GM21367 (cell line): ENCODE data around the gene CSNK1E.

Experiments
- ATAC-seq: cut with Tn5 transposase; IDR thresholded peaks from one replicate; pipeline ENCODE4 v1.9.1; 2021; ENCODE audit not compliant: unreplicated experiment

The CSNK1E gene

DNA sequence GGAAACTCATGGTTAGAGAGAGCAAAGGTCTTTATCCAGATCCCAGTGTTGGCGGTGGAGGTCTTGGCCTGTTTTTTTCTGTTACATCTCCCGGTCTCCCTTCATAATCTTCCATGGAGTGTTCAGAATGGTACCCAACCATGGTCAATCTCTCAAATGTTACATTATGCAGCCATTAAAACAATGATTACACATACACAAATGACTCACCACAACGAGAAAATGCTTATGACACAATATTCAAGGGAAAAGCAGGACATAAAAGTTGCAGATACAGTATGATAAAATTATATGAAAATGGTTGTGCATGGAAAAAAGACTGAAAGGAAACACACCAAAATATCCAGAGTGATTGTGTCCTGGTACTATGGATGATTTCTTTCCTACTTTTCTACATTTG lies 17.8 kb upstream of the CSNK1E start:
- no peak for ATAC-seq

DNA sequence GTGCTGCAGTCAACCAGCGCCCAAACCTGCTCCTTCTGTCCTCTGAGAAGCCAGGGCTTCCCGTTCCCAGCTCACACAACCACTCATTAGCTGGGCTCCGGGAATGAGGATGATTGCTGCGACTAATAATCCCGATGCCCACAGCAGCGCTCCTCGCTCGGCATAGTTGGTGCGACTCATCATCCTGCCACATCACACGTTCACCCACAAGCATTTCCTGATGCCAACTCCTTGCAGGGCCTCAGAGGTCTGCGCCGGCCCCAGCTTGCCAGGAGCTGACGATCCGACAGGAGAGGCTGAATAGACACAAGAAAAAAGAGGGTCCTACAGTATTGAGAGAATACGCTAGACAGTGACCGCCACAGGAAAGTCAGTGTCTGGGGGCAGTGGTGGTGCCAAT lies 10.6 kb upstream of the CSNK1E start:
- no peak for ATAC-seq

DNA sequence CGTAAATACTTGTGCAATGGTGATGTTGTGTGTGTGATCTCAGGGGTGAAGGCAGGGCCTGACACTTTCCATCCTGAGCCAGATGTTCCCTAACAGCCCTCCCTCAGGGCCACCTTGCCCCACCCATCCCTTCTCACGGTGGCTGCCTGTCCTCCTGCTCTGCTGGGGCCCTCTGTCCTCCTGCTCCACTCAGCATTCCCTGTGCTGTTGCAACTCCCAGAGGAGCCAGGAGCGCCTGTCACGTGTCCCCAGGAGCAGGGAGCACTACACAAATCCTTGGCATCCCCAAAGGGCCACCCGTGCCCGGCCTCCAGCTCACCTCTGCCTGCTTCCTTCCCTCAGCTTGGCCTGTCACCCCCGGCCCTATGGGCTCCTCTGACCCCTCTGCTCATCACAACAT lies 10.2 kb upstream of the CSNK1E start:
- no peak for ATAC-seq

DNA sequence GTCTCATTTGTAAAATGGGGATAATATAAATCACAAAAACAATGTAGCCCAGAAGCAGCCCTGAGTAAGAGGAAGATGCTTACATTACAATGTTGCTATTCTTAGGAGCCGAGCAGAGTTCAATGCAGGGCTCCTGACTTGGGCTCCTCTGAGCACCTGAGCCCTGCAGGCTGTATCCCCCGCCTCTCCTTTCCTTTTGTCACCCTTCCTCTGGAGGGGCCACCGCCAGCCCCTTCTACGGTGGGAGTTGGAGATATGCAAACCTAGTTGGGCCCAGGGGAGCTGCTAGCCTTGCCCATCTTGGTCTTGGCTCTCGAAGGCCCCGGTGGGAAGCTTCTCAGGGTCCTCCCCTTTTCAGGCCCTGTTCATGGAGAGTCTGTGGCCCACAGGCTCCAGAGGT lies 8.4 kb upstream of the CSNK1E start:
- ATAC-seq, result no peak

DNA sequence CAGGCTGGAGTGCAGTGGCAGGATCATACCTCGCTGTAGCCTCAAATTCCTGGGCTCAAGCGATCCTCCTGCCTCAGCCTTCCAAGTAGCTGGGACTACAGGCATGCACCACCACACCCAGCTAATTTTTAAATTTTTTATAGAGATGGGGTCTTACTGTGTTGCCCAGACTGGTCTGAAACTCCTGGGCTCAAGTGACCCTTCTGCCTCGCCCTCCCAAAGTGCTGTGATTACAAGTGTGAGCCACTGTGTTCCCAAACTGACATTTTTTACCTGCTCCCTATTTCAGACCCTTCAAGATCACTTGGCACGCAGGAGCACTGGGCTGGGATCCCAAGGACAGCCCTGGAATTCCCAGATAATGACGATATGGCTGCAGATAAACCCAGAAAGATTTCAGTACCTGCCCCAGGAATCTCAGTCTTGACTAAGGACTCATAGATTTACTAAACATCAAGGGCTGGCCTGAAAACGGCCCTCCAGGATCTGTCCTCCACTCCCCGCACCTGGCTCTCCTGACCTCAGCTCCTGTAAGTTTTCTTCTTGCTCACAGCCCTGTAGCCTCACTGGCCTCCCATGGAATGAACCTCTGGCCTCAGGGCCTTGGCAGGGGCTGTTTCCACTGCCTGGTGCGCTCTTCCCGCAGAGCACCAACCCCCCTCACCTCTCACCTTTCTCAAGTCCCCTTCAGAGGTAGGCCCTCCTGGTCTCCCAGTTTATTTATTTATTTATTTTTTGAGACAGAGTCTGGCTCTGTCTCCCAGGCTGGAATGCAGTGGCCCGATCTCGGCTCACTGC lies 3.6 kb upstream of the CSNK1E start:
- no peak for ATAC-seq

DNA sequence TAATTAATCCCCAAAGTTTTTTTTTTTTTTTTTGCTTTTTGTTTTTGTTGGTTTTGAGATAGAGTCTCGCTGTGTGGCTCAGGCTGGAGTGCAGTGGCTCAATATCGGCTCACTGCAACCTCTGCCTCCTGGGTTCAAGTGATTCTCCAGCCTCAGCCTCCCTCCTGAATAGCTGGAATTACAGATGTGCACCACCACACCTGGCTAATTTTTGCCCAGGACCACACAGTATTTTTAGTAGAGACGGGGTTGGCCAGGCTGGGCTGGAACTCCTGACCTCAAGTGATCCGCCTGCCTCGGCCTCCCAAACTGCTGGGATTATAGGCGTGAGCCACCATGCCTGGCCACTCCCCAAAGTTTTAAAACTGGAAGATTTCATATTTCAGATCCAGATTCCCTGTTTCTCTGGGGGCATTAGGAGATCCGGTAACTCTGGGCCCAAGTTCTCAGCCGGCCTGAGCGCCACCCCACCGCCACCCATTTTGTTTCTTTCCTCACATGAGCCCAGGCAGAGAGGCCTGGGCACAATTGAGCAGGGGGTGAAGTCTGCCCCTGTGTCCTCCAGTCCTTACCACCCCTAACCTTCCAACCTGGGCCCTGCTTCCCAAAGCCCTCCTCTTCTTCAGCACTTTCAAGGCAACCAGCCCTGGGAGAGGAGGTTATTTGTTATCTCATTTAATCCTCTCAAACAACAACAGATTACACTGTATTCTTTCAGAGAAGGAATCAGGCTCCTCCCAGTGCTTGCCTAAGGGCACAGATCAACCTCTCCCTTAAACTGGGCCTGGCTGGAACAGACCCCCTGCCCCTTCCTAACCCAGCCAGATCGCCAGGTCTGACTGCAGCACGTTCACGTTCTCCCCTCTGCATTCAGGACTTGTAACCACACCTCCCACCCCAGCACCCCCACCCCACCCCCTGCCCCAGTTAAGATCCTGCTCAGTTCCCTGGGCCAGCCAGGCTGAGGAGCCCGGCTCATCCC lies 1.9 kb upstream of the CSNK1E start:
- ATAC-seq, result no peak

DNA sequence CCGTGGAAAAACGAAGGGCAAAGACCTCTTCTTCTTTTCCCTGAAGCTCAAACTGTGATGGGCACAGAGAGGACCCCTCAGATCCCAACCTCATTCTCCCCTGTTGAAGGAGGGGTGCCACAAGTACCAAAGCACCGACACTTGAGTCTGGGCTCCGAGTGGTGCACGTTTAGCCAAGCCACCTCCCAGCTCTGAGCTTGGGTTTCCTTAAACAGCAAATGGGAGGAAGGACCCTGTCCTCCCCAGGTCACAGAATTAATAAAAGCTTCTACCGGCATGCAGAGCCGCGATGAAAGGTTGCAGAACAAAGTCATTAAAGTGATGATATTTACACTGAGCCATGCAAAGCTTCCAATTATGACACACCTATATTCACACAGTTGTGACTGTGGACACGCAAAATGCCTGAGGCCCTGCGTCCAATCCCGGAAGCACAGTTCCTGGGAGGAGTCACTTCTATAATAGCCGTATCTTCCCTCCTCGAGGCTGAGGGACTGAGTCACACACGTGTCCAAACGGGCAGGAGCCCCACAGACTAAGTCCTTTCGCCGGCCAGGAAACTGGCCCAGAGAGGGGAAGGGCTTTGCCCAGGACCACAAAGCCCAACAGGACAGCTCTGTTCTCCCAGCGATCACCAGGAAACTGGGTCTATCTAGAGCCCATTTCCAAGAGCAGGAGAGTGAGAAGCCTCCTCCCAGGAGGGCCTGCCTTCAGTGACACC lies 922 bp upstream of the CSNK1E start:
- no peak for ATAC-seq

DNA sequence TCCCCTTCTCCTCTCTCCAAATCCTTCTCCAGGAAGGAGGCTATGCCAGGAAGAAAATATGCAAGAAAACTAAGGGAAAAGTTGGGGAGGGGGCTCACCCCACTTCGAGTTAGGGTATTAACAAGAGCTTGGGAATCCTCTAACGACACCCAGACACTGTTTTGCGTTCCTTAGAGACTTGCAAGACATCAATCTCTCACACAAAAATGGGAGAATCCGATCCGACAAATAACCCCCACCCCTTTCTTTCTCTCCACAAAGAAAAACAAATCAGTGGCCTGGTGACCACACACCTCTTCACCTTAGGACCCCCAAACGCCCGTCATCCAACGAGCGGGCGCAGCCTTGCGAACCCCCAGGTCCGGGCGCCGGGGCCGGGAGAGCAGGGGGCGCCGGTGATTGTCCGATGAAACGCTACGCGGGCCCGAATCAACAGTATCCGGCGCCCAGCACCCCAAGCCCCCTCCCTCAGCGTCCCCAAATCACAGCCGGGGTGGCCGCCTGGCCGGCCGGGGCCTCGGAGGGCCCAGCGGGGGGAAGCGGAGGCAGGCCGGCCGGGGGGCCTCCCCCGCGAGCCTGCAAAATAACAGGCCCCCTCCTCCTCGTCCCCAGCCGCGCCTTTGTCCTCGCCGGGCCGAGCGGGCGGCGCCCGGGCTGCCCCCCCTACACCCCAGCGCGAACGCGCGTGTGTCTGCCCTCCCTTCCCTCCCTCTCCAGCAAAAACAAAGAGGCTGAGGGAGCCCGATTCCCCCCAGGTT lies 690 bp downstream of the CSNK1E start:
- no peak for ATAC-seq

DNA sequence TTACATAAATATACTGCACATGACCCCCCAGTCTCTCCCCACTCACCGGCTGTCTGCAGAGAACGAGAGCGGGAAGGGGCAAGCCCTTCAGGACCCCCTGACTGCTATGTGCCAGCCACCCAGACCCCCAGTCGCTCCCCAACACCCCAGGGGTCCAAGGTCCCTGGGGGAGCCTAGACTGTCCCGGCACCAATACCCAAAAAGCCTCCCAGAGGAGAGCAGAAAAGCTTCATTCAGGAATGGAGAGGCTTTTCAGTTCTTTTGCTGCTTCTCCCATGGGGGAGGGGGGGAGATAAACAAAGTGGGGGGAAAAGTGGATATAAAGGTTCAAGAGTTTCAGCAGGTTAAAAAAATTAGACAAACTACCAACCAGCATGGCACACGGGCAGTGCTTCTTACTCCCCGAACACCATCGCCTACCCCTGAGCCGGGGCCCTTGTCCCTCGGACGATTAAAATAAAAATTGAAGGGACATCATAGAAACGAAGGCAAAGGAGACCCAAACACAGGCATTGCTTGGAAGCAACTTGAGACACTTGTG lies 1.3 kb downstream of the CSNK1E start:
- ATAC-seq, result no peak

DNA sequence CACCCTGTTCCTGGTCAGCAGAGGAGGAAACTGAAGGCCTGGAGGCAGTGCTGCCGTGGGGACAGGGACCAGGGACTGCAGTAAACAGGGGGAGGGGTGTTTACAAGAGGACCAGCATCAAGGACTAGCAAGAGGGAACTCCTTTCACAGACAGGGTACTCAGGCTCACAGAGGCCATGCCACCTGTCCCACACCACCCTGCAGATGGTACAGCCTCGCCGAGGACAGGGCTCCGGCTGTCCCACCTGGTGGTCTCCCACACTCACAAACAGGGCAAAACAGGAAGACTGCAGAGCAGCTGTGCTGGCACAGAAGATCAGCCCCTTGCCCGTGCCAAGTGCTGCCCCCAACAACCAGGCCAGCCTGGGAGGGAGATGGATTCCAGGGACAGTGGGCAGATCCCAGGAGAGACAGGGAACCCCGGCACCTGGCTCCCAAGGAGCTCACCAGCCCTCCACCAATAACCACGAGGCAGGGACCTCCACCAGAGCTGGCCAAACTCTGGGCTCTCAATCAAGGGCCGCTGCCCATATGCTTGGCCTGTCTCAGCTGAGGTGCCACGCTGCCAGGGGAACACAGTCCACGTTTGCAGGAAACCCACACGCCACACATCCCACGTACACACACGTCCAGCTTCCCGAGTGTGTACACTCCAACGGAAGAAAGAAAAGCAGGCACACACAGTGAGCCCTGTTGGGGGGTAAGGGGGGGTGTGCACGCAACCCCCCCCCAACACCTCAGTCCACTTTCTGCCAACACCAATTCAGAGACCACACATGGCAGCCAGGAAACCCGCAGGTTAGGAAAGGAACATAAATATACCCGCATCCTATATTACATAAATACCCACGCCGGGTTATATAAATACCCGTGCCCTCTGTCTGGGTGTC lies 2.1 kb downstream of the CSNK1E start:
- no peak for ATAC-seq

DNA sequence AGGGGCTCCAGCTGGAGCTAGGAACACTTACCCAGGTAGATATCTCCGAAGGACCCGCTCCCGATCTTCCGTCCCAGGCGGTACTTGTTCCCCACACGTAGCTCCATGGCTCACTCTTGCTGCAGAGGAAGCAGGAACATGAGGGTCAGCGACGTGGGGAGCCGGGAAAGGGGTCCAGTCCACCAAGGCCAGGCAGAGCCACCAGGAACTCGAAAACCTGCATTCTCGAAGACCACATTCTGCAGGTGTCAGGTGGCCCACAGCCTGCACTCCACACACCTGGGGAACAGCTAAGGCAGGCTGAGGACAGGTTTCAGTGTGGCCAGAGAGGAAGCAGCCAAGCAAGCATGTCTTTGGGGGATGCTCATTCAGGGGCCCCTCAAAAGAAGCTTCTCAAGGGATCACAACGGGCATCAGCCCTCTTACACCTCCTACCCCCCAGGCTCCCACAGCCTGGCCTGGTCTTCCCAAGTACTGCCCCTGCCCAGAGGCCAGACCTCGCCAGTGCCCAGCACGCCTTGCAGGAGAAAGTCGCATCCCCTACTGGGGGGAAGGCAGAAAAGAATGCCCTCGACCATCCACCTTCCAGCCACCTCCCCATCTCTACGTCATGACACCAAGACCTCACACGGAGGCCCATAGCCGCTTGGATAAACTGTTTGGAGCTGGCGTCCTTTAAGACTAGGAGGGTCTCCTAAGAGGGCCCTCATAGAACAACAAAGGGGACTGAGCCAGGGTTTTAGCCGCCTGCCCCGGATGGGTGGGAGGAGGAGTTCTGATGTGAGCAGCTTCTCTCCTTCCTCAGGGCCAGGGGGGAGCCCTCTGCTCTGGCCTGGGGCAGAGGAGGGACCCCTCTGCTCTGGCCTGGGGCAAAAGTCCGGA lies 2.9 kb downstream of the CSNK1E start:
- ATAC-seq, result no peak

DNA sequence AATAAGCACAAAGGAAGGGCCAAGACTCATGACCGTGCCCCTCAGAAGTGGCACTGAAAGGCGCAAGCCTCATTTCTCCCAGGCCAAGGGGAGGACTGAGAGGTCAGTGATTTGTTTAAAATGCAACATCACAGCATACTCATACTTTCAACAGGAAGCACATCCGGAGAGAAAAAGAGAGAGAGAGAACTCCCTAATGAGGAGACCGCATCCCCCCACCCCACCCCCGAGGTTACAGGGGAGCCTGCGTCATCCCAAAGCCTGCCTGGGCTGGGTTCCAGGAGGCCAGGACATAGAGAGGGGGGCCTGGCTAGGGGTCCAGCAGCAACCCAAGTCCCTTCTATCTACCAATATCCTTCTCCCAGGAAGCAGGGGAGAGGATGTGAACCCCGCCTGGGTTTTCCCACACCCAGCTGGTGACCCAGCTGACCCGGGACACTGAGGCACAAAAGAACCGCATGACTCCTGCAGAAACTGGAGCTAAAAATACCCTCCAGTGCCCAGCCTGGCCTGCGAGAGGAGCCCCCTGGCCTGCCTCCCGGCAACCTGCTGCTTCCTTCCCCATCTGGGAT lies 3.8 kb downstream of the CSNK1E start:
- ATAC-seq, result no peak

DNA sequence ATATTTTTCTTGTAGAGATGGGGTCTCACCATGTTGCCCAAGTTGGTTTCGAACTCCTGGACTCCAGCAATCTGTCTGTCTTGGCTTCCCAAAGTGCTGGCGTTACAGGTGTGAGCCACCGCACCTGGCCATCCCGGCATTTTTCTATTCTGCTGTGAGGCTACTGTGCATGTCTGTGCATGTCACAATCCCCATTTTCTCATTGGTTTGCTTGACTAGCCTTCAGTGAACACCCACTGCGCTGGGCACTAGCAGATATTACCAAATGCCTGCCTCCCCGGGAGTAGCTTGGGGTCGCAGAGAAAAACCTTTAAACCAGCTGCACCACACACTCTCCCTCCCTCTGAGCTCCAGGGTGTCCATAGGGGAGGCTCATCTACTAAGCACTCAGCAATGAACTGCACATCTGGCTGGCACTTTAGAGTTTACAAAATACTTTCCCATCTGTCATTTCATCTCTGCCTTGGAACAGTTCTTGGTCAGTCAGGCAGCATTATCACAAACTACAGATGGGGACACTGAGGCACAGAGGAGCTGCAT lies 4.9 kb downstream of the CSNK1E start:
- ATAC-seq, result no peak

DNA sequence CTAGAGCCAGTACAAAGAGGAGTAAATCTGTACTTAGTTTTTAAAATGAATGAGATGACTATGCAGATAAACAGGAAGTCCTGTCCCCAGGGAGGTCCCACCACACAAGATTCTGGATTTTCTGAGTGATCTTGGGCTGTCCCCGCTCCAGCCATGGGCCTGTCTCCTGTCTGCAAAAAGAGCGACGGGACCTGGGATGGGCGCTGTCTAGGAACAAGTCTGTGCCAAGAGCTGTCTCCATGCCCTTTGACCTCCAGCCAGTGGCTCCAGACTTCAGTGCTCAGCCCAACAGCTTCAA lies 6.0 kb downstream of the CSNK1E start:
- ATAC-seq, result no peak

DNA sequence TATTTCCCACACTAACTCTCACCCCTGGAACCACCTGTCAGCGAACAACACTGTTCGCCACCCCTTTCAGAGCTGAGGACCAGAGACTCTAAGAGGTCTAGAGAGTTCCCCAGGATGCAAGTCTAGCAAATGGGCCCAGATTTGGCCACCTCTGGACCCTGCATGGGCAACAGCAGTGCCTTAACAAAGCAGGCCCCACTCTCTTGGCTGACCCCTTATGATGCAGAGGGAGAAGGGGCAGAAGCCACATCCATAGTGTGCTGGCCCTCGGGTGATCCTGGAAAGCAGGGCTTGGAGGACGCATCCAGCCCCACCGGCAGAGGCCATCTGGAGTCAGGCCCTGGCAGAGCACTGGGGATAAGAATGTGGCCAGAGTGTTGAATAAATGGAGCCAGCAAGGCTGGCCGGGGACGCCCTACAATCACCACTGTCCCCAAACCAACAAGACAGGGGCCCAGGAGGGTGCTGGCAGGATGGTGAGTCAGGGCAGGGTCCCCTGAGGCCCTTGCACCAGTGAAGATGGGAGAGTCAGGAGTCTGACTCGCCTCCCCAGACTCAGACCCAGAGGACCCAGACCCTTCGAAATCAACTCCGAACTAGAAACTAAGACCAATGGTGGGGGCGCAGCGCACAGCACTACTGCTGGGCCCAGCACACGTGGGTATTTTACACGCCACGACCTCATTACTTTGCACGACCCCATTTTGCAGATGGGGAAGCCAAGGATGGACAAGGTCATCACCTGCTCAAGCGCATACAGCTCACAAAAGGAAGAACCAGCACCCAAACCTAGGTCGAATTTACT lies 6.5 kb downstream of the CSNK1E start:
- no peak for ATAC-seq

DNA sequence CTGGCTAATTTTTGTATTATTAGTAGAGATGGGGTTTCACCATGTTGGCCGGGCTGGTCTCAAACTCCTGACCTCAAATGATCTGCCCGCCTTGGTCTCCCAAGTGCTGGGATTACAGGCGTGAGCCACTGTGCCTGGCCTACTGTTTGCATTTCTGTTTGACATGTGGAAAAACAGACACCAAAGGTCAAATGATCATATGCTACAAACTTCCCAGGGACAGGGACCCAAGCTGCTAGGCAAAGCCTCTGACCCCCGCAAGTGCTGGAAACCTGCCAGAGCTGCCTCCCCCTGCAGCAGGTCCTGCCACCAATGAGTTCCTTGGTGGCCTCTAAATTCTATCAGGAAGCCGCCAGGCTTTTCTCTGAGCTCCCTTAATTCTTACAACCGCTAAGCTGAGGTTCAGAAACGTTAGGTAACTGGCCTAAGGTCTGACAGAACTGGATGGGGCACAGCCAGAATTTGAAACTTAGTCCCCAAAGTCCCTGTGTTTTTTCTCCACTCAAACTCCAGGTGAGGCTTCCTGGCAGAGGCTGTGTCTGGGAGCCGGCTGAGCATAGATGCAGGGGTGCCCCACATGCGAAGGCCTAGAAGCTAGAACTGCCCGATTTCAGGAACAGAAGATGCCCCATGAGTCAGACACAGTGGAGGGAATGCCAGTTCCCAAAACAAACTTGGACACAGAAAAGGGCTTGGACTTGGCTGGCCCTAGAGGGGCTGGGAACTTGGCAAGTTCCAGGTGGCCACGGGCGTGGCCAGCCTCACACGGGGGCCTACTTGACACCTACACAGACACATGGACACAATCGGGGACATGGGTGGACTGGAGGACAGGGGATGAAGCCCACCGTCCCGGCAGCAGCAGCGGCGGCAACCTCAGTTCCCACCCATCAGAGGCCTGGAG lies 7.4 kb downstream of the CSNK1E start:
- ATAC-seq, result no peak
